Activated CD4-positive, alpha-beta T cell treated with anti-CD3 and anti-CD28 coated beads for 36 hours (primary cell): ENCODE data around the gene C20orf204. TPM values are rescaled to one million over a fixed set of nuclear protein-coding genes. Genes with fewer than 3 reads are reported as not detected.

ENCODE experiments used
- ATAC-seq: fragments of 200-7000 bp; cut with Tn5 transposase; one replicate; pipeline ENCODE4 v1.10.0; 2021; ENCODE audit warnings: mild to moderate bottlenecking, moderate library complexity
- CTCF ChIA-PET: fragments of 350-600 bp; sonication (Branson Sonifier 250); formaldehyde crosslinking; loops from one replicate; lab custom pipeline; 2021; ENCODE audit warnings: antibody characterized with exemption; lab: Charles Lee
- POLR2A ChIA-PET: fragments of 350-600 bp; sonication (Branson Sonifier 250); formaldehyde crosslinking; loops from one replicate; lab custom pipeline; 2021; ENCODE audit warnings: antibody characterized with exemption, inconsistent platforms; lab: Charles Lee
- DNase-seq: peaks from one replicate; pipeline ENCODE4 v3.0.0-alpha.2; 2020
- H3K27ac Mint-ChIP-seq: one replicate; pipeline ENCODE4 v1.8.0; 2021; ENCODE audit warnings: mixed read lengths
- H3K27me3 Mint-ChIP-seq: one replicate; pipeline ENCODE4 v1.8.0; 2021; ENCODE audit warnings: mixed read lengths
- H3K36me3 Mint-ChIP-seq: one replicate; pipeline ENCODE4 v1.8.0; 2021; ENCODE audit warnings: low read depth, mixed read lengths
- H3K4me1 Mint-ChIP-seq: one replicate; pipeline ENCODE4 v1.8.0; 2021; ENCODE audit warnings: mixed read lengths
- H3K4me3 Mint-ChIP-seq: one replicate; pipeline ENCODE4 v1.8.0; 2021; ENCODE audit warnings: mild to moderate bottlenecking, moderate library complexity, mixed read lengths
- H3K9me3 Mint-ChIP-seq: one replicate; pipeline ENCODE4 v1.8.0; 2021; ENCODE audit warnings: low read depth, mixed read lengths
- intact Hi-C, 2 experiments: fragments of 100-400 bp; cut with DNase I in 1 of 2; cut with micrococcal nuclease in 1 of 2; formaldehyde crosslinking; loops; one replicate each; pipeline versions ENCODE4 v1.14.2 to v1.15.1; 2022 to 2024; cut with DNase I, micrococcal nuclease
- total RNA-seq, 2 experiments: library from RNA; stranded (reverse); gene quantifications; one replicate each; pipeline ENCODE4 v1.2.3, GENCODE V29; 2021

C20orf204 gene
- total RNA-seq, 2 experiments from 2014 or later, result 2.3 to 3.3 TPM

DNA sequence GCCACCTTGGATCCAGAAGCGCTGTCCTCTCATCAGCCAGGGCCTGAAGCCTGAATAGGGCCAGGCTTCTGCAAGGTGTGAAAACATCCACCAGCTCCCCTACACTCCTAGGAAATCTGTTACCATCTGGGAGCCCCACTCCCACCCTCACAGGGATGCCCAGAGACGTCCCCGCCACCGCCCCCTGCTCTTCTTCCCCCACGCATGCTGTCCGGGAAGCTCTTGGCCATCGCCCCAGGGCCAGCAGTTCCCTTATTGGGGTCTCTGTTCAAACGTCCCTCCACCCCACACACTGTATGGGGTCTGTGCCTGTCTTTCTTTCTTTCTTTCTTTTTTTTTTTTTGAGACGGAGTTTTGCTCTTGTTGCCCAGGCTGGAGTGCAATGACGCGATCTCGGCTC, 39.6 kb downstream of the C20orf204 start:
- ChIA-PET POLR2A (no interaction called here), CTCF (interaction anchor here (0.6 kb wide), 1 partner anchor 111 kb away, joined by 3 read pairs; no protein-coding TSS in a partner anchor)
- Mint-ChIP-seq H3K27me3 (no peaks in the 10 kb centered on the region), H3K36me3 (peaks cover 6% of the 10 kb centered on the region), H3K4me3 (no peak overlapping the region), H3K4me1 (peaks cover 8% of the 10 kb centered on the region), H3K9me3 (no peaks in the 10 kb centered on the region), H3K27ac (peak overlapping the region; percentile 19)
- ATAC-seq (no peak), DNase-seq (no peak)
- intact Hi-C loops, result no loop called here

DNA sequence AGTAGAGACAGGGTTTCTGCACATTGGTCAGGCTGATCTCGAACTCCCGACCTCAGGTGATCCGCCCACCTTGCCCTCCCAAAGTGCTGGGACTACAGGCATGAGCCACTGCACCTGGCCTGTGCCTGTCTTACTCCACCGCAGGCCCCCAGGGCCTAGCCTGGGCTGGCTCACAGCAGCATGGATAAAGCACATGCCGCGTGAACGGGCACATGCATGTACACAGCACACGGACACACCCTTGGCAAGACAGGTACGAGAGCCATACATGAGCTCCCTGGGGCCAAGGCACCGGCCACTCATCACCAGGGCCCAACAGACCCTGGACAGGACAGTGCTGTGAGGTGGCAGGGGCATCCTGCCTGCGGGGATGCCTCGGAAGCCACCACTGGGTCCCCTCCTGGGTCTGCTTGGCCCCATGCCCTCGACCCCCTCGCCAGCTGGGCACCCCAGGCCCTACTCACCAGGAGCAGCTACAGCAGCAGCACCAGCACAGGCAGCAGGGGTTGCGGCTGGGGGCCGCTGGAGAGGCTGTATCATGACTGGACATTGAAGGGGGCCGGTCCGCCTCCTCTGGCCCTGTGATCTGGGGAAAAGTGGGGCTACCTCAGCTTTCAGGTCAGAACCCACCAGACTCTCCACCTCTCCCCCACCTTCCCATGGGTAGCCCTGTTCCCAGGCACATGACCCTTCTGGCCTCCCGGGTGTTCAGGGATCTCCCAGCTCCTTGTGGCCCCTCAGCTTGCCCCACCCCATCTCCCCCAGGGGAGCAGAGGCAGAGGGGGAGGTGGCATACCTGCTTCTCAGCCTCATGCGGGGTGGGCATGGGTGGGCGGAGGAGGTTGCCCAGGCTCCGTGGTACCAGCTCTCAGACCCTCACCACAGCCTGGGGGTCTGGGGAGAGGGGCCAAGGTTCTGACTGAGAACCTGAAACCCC, 40.3 kb downstream of the C20orf204 start:
- Mint-ChIP-seq H3K4me1 (peaks cover 10% of the 10 kb centered on the region), H3K27ac (peak overlapping the region; percentile 88), H3K4me3 (peak overlapping the region; percentile 90), H3K36me3 (peaks cover 6% of the 10 kb centered on the region), H3K27me3 (no peaks in the 10 kb centered on the region), H3K9me3 (no peaks in the 10 kb centered on the region)
- DNase-seq (no peak), ATAC-seq (no peak)
- POLR2A ChIA-PET, result no interaction called here
- intact Hi-C loops, result no loop called here
- CTCF ChIA-PET, result interaction anchor here (0.6 to 0.7 kb wide), 2 partner anchors 14 to 112 kb away, joined by 3 to 4 read pairs; no protein-coding TSS in a partner anchor

DNA sequence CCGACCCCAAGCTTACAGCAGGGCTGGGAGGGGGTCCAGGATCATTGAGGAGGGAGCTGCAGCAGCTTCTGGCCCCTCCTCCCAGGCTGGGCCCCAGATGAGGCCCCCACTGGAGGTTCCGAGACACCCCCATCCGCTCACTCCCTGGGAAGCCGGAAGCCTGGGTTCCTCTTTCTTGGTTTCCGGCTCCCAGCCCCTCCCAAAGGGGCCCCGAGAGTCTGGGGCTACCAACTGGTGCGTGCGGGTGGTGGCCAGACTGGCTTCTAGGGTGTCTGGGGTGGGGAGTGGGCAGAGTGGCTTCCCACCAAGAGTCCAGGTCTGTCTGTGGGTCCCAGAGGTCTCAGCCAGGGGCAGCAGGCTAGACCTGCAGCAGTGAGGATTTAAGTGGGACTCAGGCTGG, 41.1 kb downstream of the C20orf204 start:
- POLR2A ChIA-PET, result no interaction called here
- H3K4me3 Mint-ChIP-seq, result peak overlapping the region; percentile 90
- H3K27me3 Mint-ChIP-seq, result no peaks in the 10 kb centered on the region

DNA sequence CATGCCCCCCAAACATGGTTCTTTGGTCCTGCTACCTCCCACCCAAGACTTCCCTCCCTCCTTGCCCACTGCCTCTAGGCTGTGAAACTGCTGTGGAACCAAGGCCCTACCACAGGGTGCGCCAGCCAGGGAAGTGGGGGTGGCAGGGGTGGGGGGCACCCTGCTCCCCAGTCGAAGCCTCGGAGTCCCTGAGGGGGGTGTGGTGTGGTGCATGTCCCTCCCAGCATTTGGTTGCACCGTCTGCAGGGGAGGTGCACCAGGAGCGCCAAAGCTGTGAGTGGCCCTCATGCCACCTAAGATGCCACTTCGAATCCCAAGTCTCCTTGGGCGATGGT, 41.5 kb downstream of the C20orf204 start:
- Mint-ChIP-seq H3K27ac (peak overlapping the region; percentile 88), H3K36me3 (peaks cover 5% of the 10 kb centered on the region), H3K9me3 (no peaks in the 10 kb centered on the region), H3K27me3 (no peaks in the 10 kb centered on the region), H3K4me3 (peak overlapping the region; percentile 90), H3K4me1 (peaks cover 17% of the 10 kb centered on the region)
- ATAC-seq (no peak), DNase-seq (no peak)
- ChIA-PET POLR2A (no interaction called here), CTCF (interaction anchor here (0.6 to 1.1 kb wide), 5 partner anchors 9 to 181 kb away, joined by 3 read pairs; no protein-coding TSS in a partner anchor)
- intact Hi-C loops, result no loop called here

More for the DNA sequence above, 41.1 kb downstream of the C20orf204 start:
- DNase-seq (peak; percentile 69), ATAC-seq (peak; percentile 28)
- H3K27ac Mint-ChIP-seq, result peak overlapping the region; percentile 88
- H3K9me3 Mint-ChIP-seq, result no peaks in the 10 kb centered on the region
- intact Hi-C loops, result no loop called here
- CTCF ChIA-PET, result interaction anchor here (0.6 to 0.7 kb wide), 2 partner anchors 9 to 15 kb away, joined by 3 to 4 read pairs; no protein-coding TSS in a partner anchor
- peaks cover 6% of the 10 kb centered on the region for H3K36me3 Mint-ChIP-seq
- peaks cover 14% of the 10 kb centered on the region for H3K4me1 Mint-ChIP-seq

DNA sequence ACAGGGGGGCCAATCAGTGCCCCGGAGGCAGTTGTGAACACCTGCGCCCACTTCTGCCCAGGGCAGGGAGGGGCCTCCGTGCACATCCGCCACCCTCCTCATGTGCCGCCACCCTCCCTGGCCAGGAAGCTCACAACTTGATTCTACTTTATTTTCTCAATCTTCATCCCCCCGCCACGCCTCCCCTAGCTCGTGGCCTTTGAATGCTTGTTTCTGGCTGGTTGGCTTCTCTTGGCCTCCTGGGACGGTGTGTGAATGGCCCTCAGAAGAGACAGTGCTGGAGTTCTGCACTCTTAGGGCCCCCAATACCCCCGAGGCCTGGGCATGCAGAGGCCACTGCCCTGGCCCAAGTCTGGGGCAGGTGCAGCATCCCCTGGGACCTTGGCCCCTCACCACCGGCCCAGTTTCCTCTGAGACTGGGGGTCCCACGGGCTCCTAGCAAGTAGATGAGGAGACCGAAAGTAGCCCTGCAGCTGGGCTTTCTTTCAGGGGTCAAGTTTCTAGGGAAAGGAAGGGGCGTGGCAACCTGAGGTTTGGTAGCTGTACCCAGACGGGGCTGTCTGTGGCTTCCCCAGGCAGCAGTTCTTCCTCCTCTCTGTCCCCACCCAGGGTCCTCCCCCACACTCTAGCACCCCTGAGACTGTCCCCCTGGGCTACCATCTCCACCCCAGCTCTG, 42.0 kb downstream of the C20orf204 start:
- CTCF ChIA-PET, result interaction anchor here (0.6 to 1.2 kb wide), 6 partner anchors 21 to 783 kb away, joined by 3 to 5 read pairs (median 3); no protein-coding TSS in a partner anchor
- Mint-ChIP-seq H3K36me3 (peaks cover 4% of the 10 kb centered on the region), H3K4me1 (peaks cover 22% of the 10 kb centered on the region), H3K27me3 (no peaks in the 10 kb centered on the region), H3K9me3 (no peaks in the 10 kb centered on the region), H3K4me3 (peak overlapping the region; percentile 90), H3K27ac (peak overlapping the region; percentile 88)
- intact Hi-C loops, result loop anchor here (2.0 kb wide), 2 partner anchors 13 to 39 kb away; no protein-coding TSS in a partner anchor
- POLR2A ChIA-PET, result interaction anchor here (0.6 kb wide), 1 partner anchor 12 kb away, joined by 3 read pairs; no protein-coding TSS in a partner anchor
- ATAC-seq (peak; percentile 67), DNase-seq (peak; percentile 79)

DNA sequence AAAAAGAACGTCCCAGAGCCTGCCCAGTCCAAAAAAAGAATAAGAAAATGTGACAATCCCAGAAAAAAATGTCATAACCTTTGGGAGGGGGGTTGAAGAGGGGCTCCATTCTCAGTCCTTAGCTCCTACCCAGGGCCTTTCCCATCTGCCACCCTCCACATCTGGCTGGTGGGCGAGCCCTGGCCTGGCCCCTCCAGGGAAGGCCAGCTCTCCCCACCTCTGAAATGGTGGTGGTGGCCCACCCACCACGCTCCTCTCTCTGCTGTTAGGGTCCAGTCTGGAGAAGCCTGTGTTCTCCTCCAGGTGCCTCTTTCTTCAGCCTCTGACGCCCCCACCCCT, 42.9 kb downstream of the C20orf204 start:
- Mint-ChIP-seq H3K27me3 (no peaks in the 10 kb centered on the region), H3K4me3 (peak overlapping the region; percentile 90), H3K4me1 (peaks cover 25% of the 10 kb centered on the region), H3K27ac (peak overlapping the region; percentile 88), H3K9me3 (no peaks in the 10 kb centered on the region), H3K36me3 (peaks cover 4% of the 10 kb centered on the region)
- no peak for DNase-seq
- ChIA-PET CTCF (interaction anchor here (0.5 to 1.3 kb wide), 6 partner anchors 9 to 287 kb away, joined by 3 to 5 read pairs (median 4); no protein-coding TSS in a partner anchor), POLR2A (no interaction called here)
- ATAC-seq, result no peak
- intact Hi-C loops, result loop anchor here (1.0 to 2.0 kb wide), 4 partner anchors 14 to 559 kb away; partner anchors contain the start of genes PPDPF (in 1 of the 2) and TCEA2 (in 1 of the 2)

DNA sequence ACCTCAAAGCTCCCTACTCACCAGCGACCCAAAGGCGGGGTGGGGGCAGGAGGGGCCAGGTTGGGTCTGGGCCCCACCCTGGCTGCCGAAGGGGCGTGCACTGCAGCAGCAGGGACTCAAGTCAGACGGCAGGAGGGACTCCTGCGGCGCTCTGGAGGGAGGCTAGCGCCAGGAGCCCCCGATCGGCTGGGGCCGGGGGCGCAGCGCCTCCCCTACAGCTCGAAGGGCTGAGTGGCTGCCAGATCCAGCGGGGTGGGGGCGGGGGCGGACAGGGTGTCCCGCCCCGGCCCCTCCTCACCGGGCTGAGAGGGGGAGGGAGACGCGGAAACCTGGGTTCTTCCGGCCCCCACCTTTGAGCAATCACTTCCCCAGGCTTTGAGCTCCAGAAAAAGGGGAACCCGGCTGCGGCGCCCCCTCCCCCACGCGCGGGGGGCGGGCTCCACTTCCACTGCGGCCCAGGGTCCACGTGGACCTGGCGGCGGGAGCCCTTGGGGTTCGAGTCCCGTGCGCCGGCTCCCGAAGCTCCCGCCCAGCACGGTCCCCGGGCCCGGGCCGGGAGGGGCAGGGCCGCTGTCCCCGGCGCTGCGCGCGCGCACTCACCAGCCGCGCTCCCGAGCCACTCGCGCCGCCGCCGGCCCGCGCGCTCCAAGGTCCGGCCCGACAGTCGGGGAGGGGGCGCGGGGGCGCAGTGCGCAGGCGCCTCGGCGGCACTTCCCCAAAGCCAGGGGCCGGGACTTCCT, 43.5 kb downstream of the C20orf204 start, which contains the start of gene RGS19:
RGS19 (minus strand) TSS at position 246 of the 740 bp plus-strand sequence. CDS start 2,632 bp downstream, outside the sequence.
- DNase-seq (peak; percentile 77), ATAC-seq (peak; percentile 43)
- peaks cover 28% of the 10 kb centered on the region for H3K4me1 Mint-ChIP-seq
- no peaks in the 10 kb centered on the region for H3K9me3 Mint-ChIP-seq
- H3K36me3 Mint-ChIP-seq, result peaks cover 2% of the 10 kb centered on the region
- intact Hi-C loops, result loop anchor here (1.0 to 5.0 kb wide), 5 partner anchors 15 to 559 kb away; partner anchors contain the start of genes PCMTD2 (in 1 of the 2), PPDPF (in 1 of the 2) and TCEA2 (in 1 of the 2)
- H3K27me3 Mint-ChIP-seq, result peaks cover 3% of the 10 kb centered on the region
- ChIA-PET CTCF (interaction anchor here (0.5 to 1.3 kb wide), 5 partner anchors 9 to 206 kb away, joined by 3 to 4 read pairs (median 4); partner anchors contain the start of gene PRPF6), POLR2A (interaction anchor here (0.5 kb wide), 1 partner anchor 194 kb away, joined by 6 read pairs; no protein-coding TSS in a partner anchor)
- peak within 1 kb of the TSS; percentile 88 for H3K27ac Mint-ChIP-seq
- H3K4me3 Mint-ChIP-seq, result peak within 1 kb of the TSS; percentile 90

DNA sequence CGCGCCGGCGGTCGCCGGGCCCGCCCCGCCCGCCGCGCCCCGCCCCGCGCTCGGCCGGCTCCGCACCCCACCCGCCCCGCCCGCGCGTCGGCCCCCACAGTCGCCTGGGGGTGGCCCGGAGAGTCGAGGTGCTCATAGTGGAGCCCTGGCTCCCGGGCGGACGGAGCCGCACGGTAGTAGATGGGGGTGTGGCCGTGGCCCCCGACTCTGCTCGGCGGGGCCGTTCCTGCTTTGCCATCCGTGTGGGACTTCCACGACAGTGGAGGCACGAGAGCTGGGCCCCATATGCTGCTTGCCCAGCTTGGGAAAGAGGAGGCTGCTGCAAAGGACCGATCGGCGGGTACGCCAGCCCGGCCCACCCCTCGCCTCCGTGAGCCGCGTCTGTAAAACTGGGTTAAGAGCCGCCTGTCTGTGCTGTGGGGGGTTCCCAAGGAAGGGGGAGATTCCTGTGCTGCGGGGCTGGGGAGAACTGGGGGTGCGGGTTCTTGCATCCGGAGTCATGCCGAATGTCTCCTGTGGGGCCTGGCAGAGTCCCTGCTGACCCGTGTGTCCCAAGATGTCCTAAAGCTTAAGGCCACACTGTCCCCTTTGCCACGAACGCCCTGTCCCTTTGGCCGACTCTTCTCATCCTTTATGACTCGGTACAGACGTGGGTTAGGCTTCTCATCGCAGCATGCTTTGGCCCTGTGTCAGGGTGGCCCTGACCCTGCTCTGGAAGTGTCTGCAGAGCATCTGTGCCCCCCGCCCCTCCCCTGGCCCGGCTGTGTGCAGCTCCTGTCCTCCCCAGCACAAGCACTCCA, 44.2 kb downstream of the C20orf204 start, which contains the start of gene OPRL1:
OPRL1 (plus strand) TSS at position 70 of the 800 bp plus-strand sequence. CDS start 12,639 bp downstream, outside the sequence.
- DNase-seq, result peak; percentile 59
- ATAC-seq, result peak; percentile 4
- Mint-ChIP-seq H3K4me3 (peak within 1 kb of the TSS; percentile 90), H3K36me3 (peaks cover 2% of the 10 kb centered on the region), H3K27ac (peak within 1 kb of the TSS; percentile 88), H3K9me3 (no peaks in the 10 kb centered on the region), H3K27me3 (peaks cover 4% of the 10 kb centered on the region), H3K4me1 (peaks cover 29% of the 10 kb centered on the region)
- intact Hi-C loops, result loop anchor here in 1 of 2 experiments (5.0 kb wide), 1 partner anchor 177 kb away; the partner anchor contains the start of gene PCMTD2
- POLR2A ChIA-PET, result no interaction called here
- CTCF ChIA-PET, result interaction anchor here (0.6 to 1.3 kb wide), 4 partner anchors 10 to 560 kb away, joined by 3 to 4 read pairs (median 4); partner anchors contain the start of genes PPDPF and PRPF6

DNA sequence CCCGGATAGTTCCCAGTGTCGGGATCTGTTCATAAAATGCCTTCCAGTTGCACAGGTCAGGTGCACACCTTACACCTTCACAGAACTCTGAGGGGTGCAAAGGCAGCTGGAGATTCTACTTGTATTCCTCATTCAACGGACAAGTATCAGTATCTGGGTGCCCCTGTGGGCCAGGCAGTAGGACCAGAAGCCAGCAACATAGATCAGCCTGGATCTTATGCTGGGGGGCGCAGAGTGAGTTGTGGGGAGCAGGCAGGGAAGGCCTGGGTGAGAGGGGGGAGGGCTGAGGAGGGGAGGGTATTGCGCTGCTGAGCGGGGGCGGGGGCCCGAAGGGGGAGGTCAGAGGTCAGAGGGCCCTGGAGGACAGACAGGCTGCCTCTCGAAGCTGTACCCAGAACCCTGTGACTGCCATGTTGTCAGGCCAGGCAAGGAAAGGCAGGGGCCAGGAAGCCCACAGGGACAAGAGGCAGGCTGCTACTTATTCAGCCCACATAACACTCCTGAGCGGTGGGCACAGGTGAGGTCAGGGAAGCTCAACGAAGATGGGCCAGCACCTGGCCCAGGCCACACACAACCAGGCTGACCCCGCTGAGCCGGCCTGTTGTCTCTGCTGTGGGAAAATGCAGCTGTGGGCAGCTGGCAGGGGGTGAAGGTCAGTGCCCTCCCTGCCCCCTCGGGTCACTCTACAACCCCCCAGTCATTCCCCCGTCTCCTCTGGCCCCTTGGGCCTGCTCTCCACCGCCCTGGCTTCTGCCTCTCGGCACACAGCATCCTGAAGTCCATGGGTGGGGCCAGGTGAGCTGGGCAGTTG, 45.0 kb downstream of the C20orf204 start:
- Mint-ChIP-seq H3K36me3 (peaks cover 2% of the 10 kb centered on the region), H3K4me3 (peak overlapping the region; percentile 68), H3K27ac (no peak overlapping the region), H3K27me3 (peaks cover 4% of the 10 kb centered on the region), H3K4me1 (peaks cover 29% of the 10 kb centered on the region), H3K9me3 (no peaks in the 10 kb centered on the region)
- CTCF ChIA-PET, result interaction anchor here (0.6 kb wide), 2 partner anchors 8 to 560 kb away, joined by 3 read pairs; partner anchors contain the start of gene PPDPF
- POLR2A ChIA-PET, result no interaction called here
- DNase-seq, result no peak
- intact Hi-C loops, result loop anchor here in 1 of 2 experiments (5.0 kb wide), 1 partner anchor 176 kb away; the partner anchor contains the start of gene PCMTD2
- no peak for ATAC-seq
